NB4 (cell line): ENCODE data around the gene GIMAP6.
"Not testable (repeated sequence)": the region's sequence is repeated elsewhere in the genome, so short reads cannot be mapped to it uniquely, and the experiment has no call there.

ENCODE experiments used
- DNase-seq: peaks from one replicate; pipeline ENCODE4 v3.0.0; 2010; ENCODE audit warnings: low read depth
- H3K4me3 ChIP-seq: one replicate; pipeline ENCODE4 v1.5.1; 2011; ENCODE audit warnings: mild to moderate bottlenecking, low read depth, low read length, moderate library complexity
- MYC ChIP-seq: IDR thresholded peaks from 2 replicates; pipeline ENCODE4 v1.6.1; 2011; ENCODE audit warnings: low read depth, low read length
- POLR2A ChIP-seq: IDR thresholded peaks from 2 replicates; pipeline ENCODE4 v1.6.1; 2011; ENCODE audit warnings: mild to moderate bottlenecking; ENCODE audit not compliant: insufficient read length; ENCODE audit errors: extremely low read depth
- TF ChIP-seq, protein P1 (sequence below): IDR thresholded peaks from 2 replicates; pipeline ENCODE4 v1.6.1; 2011; ENCODE audit warnings: low read depth, low read length
- TF ChIP-seq, protein P2 (sequence below): IDR thresholded peaks from one replicate; pipeline ENCODE4 v1.5.1; 2012; ENCODE audit warnings: low read depth, low read length

The GIMAP6 gene

DNA sequence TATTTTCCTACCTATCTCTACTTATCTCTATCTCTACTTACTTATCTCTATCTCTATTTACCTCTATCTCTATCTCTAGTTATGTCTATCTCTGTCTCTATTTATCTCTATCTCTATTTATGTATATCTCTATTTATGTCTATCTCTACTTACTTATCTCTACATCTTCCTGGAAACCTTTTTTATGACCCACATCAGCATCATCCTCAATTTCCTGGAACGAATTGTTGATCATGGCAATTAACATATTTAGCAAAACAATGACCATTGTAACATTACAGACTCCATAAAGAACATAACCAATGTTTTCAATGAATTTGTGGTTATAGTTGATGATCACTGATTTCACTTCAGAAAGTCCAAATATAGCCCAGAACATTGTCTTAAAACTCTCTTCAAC lies 18.3 kb downstream of the GIMAP6 start:
- TF ChIP-seq, protein P1, sequence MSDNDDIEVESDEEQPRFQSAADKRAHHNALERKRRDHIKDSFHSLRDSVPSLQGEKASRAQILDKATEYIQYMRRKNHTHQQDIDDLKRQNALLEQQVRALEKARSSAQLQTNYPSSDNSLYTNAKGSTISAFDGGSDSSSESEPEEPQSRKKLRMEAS: no peak
- TF ChIP-seq, protein P2, sequence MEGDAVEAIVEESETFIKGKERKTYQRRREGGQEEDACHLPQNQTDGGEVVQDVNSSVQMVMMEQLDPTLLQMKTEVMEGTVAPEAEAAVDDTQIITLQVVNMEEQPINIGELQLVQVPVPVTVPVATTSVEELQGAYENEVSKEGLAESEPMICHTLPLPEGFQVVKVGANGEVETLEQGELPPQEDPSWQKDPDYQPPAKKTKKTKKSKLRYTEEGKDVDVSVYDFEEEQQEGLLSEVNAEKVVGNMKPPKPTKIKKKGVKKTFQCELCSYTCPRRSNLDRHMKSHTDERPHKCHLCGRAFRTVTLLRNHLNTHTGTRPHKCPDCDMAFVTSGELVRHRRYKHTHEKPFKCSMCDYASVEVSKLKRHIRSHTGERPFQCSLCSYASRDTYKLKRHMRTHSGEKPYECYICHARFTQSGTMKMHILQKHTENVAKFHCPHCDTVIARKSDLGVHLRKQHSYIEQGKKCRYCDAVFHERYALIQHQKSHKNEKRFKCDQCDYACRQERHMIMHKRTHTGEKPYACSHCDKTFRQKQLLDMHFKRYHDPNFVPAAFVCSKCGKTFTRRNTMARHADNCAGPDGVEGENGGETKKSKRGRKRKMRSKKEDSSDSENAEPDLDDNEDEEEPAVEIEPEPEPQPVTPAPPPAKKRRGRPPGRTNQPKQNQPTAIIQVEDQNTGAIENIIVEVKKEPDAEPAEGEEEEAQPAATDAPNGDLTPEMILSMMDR: no peak
- TF ChIP-seq MYC (no peak), POLR2A (no peak)
- DNase-seq: no peak
- no peak overlapping the region for H3K4me3 ChIP-seq

DNA sequence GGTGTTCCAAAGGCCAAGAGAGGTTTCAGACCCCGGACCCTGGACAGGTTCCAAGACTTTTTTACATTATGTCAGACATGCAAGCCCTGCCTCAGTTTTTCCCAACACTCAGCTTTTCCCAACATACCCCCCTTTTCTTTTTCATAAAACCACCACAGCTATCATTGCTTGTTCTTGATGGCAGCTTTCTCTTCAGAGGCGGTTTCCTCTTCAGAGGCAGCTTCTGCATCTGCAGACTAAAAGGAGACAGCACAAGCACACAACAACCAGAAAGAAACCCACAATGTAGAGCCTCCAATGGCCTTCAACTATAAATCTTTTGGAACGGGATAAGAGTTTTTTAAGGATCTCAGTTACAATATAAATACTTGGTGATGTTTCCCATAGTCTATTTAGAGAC lies 19.3 kb downstream of the GIMAP6 start:
- no peak for DNase-seq
- H3K4me3 ChIP-seq: no peak overlapping the region
- TF ChIP-seq POLR2A (no peak), MYC (no peak)
- TF ChIP-seq, protein P2: no peak
- TF ChIP-seq, protein P1: no peak

DNA sequence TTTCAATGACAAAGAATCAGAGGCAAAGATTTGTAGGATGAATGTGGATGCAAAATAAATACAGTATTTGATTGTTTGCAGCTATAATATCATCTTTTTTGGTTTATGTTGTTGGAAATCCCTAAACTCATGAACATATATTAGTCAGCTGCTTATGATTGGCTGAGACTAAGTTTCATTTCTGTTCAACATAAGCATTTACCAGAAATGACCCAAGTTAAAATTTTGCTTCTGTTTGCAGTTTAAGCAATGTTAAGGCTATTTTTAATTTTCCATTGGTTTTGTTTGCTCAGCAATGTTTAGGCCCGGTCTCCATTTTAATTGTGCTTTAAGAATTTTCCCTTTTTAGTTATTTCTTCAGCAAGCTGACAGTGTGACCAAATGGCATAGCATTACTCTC lies 22.0 kb downstream of the GIMAP6 start:
- DNase-seq: no peak
- H3K4me3 ChIP-seq: no peak overlapping the region
- TF ChIP-seq POLR2A (no peak), MYC (no peak)
- TF ChIP-seq, protein P1: no peak
- TF ChIP-seq, protein P2: no peak

DNA sequence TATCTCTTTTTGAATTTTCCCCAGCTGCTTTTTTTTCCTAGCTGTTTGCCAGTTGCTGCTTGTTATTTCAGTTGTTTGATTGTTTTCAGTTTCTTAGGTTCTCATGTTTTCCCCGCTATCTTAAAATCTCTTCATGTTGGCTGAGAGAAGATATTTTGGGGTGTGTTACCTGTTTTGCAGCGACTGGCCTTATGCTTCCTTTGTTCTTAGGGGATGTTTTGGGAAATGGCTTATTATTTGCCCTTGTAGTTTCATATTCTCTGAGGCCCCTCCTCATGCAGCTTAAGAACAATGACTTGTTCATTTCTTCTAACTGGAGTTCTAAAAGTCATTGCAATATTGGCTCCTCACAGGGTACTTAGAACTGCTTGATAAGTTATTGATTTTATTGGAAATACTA lies 28.6 kb downstream of the GIMAP6 start:
- H3K4me3 ChIP-seq, DNase-seq: not testable (repeated sequence)

DNA sequence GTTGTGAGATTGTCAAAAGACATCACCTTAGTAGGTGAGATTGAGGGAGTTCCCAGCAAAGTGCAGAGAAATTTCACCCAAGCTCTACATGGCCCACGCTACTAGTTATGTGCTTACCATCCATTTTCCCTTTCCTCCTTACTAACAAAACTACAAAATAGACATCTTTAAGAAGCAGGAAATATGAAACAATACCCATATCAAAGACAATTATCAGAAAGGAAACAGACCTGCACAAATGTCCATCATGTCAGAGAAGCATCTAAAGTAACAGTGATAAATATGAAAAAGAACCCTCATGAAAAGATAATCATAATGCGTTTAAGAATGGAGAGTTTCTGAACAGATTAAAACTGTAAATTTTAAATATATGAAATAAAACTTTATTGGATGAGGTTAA lies 36.8 kb downstream of the GIMAP6 start:
- TF ChIP-seq, protein P1: no peak
- TF ChIP-seq, protein P2: no peak
- no peak for TF ChIP-seq MYC
- no peak for TF ChIP-seq POLR2A
- H3K4me3 ChIP-seq: no peak overlapping the region
- DNase-seq: no peak

DNA sequence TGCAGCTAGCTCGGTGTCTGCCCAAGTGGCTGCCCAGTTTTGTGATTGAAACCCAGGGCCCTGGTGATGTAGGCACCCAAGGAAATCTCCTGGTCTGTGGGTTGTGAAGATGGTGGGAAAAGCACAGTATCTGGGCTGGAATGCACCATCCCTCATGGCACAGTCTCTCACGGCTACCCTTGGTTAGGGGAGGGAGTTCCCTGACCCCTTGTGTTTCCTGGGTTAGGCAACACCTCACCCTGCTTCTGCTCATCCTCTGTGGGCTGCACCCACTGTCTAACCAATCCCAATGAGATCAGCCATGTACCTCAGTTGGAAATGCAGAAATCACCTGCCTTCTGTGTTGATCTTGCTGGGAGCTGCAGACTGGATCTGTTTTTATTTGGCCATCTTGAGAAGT lies 37.4 kb downstream of the GIMAP6 start:
- DNase-seq: no peak
- TF ChIP-seq, protein P2: no peak
- TF ChIP-seq, protein P1: no peak
- TF ChIP-seq POLR2A (no peak), MYC (no peak)
- no peak overlapping the region for H3K4me3 ChIP-seq
